Kidney (tissue), 14 donors: Measurements from ENCODE around the gene LRPAP1. TPM values are rescaled to one million over a fixed set of nuclear protein-coding genes. Genes with fewer than 3 reads are reported as not detected.

Experiments used
- DNase-seq, 5 donors: peaks; one replicate each; pipeline ENCODE4 v3.0.0-alpha.2; 2013 to 2020
- FAIRE-seq: peaks from 2 replicates; lab custom pipeline; 2012; peaks lifted over from hg19 to GRCh38; lab: Jason Lieb, UNC
- H3K27ac ChIP-seq, 2 donors: one replicate each; pipeline ENCODE4 v1.7.0; 2013; ENCODE audit warnings: low read depth in 2 of 2, low read length in 2 of 2, inconsistent platforms in 1 of 2
- H3K27me3 ChIP-seq: one replicate; pipeline ENCODE4 v1.7.1; 2013; ENCODE audit warnings: low read length, inconsistent platforms; ENCODE audit not compliant: control insufficient read depth, insufficient read depth
- H3K36me3 ChIP-seq, 3 donors: one replicate each; pipeline versions ENCODE4 v1.7.0 to v1.7.1; 2013; ENCODE audit warnings: low read length in 3 of 3, control low read depth in 1 of 3, inconsistent platforms in 1 of 3; ENCODE audit not compliant: insufficient read depth in 3 of 3, control insufficient read depth in 2 of 3
- H3K4me1 ChIP-seq, 3 donors: one replicate each; pipeline versions ENCODE4 v1.7.0 to v1.7.1; 2013; ENCODE audit warnings: low read length in 3 of 3, inconsistent platforms in 1 of 3, low read depth in 1 of 3; ENCODE audit not compliant: control insufficient read depth in 2 of 3, insufficient read depth in 2 of 3
- H3K4me3 ChIP-seq, 3 donors: one replicate each; pipeline versions ENCODE4 v1.7.0 to v1.8.1; 2013; ENCODE audit warnings: low read length in 3 of 3, control low read depth in 1 of 3, inconsistent platforms in 1 of 3
- H3K9ac ChIP-seq, 3 donors: one replicate each; pipeline versions ENCODE4 v1.7.0 to v1.7.1; 2013; ENCODE audit warnings: low read length in 3 of 3, control low read depth in 1 of 3, inconsistent platforms in 1 of 3
- H3K9me3 ChIP-seq, 3 donors: one replicate each; pipeline versions ENCODE4 v1.7.0 to v1.7.1; 2013; ENCODE audit warnings: low read length in 3 of 3, control low read depth in 1 of 3, inconsistent platforms in 1 of 3; ENCODE audit not compliant: control insufficient read depth in 2 of 3, insufficient read depth in 1 of 3
- CTCF ChIP-seq: IDR thresholded peaks from 3 replicates; pipeline ENCODE4 v1.5.1; 2012; ENCODE audit warnings: mild to moderate bottlenecking, moderate library complexity, borderline replicate concordance; ENCODE audit not compliant: insufficient read depth; ENCODE audit errors: extremely low read depth
- intact Hi-C: fragments of 100-400 bp; cut with DNase I; formaldehyde crosslinking; loops from one replicate; pipeline ENCODE4 v1.11.1; 2022
- polyA plus RNA-seq: library from polyadenylated mRNA; stranded (reverse); fragments of 350-450 nt; fragmentation: Illumina TruSeq; extraction: RNeasy Lipid Tissue Mini Kit (QIAGEN cat#74804); gene quantifications from one replicate; pipeline ENCODE4 v1.2.3, GENCODE V29; 2014; ENCODE audit warnings: low read depth, low replicate concordance; ENCODE audit not compliant: insufficient read depth
- total RNA-seq: library from RNA; stranded (reverse); fragmentation: NEBNext Ultra II Directional; extraction: Animal tissue kit (Norgen Biotek cat#: 25700); gene quantifications from one replicate; pipeline ENCODE4 v1.2.1, GENCODE V29; 2021
- donor health status: control.
- donor health status: control.
- donor health status: control.
- donor health status: control.
- donor health status: control.
- donor health status: DM: yes; HTN: yes; CAD: no.
- donor health status: Normal renal cell carcinoma (clear cell type).

The LRPAP1 gene
- total and polyA plus RNA-seq, 2 donors from 2014 or later, result 204 to 373 TPM

DNA sequence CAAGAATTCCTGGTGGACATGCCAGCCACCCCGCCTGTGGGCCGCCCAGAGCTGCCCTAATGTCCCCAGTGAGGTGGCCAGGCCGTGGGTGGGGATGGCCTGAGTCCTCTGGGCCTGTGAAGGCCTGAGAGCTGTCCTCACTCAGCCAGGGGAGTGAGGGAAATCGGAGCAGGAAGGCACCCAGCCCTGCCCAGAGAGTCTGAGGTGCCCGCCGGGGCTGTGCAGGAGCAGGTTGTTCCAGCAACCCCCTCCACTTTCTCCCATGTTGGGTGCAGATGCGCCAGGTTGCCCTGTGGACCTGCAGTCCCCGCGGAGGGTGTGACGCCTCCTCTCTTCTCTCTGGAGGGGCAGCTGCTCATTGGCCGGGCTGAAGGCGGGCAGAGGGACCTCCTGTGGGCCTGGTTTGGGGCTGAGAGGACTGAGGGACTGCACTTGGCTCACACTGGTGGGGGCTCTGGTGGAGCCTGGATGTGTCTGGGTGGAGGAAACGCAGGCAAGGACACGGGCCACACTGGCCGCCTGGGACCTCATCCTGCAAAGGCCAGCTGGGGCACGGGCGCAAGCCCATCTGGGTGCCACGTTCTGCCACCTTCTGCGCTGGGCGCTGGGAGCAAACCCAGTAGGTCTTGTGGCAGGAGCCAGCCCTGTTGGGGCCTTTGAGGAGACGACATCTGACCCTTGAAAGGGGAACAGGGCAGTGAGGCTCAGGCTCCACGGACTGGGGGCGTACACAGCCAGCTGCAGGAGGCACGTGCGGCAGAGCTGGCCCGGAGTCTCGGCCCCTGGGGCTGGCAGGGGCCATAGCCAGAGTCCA lies 55.1 kb downstream of the LRPAP1 start:
- Histone ChIP-seq H3K36me3 (no peaks in the 10 kb centered on the region), H3K4me1 (no peaks in the 10 kb centered on the region), H3K27ac (no peak overlapping the region), H3K27me3 (no peaks in the 10 kb centered on the region), H3K9ac (no peak overlapping the region), H3K9me3 (no peaks in the 10 kb centered on the region), H3K4me3 (no peak overlapping the region)
- TF ChIP-seq CTCF, result no peak
- peak in 1 of 5 donors; percentile 68 for DNase-seq
- intact Hi-C loops, result no loop called here
- FAIRE-seq, result no peak

DNA sequence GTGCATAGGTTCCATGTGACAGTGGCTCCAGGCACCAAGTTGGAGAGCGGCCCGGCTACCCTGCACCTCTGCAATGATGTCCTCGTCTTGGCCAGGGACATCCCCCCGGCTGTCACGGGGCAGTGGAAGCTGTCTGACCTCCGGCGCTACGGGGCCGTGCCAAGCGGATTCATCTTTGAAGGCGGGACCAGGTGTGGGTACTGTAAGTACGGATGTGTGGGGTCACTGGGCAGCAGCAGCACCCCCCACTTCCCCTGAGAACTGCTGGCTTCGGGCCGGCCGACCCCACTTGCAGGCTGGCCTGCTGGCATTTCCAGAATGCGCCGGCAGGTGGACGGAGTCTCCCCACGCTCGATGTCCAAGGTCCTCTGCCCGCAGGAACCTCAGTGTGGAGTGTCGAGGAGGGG lies 55.9 kb downstream of the LRPAP1 start:
- no peaks in the 10 kb centered on the region for H3K9me3 ChIP-seq
- no peak overlapping the region for H3K4me3 ChIP-seq
- no peaks in the 10 kb centered on the region for H3K36me3 ChIP-seq
- TF ChIP-seq CTCF, result no peak
- peak in 1 of 5 donors; percentile 56 for DNase-seq
- H3K4me1 ChIP-seq, result no peaks in the 10 kb centered on the region
- H3K27ac ChIP-seq, result no peak overlapping the region
- no peak overlapping the region for H3K9ac ChIP-seq
- intact Hi-C loops, result no loop called here
- no peaks in the 10 kb centered on the region for H3K27me3 ChIP-seq
- no peak for FAIRE-seq

DNA sequence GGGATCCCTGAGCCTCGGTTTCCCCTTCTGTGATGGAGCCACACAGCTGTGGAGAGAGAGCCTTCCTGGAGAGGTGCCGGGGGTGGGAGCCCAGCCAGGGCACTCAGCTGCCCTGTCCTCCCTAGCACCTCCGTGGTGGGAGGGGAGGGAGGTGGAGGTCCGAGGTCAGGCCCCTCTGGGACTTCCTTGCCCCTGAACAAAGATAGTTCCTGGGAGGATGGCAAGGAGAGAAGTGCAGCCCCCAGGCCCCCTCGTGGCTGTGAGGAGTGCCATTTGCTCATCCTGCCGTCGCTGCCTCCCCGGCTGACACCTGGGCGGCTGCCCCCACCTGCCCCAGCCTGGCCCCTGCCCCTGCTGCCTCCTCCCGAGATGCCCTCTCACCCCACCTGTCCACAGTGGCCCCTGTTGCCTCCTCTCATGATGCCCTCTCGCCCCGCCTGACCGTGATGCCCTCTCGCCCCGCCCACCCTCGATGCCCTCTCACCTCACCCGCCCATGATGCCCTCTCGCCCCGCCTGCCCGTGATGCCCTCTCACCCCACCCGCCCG lies 56.4 kb downstream of the LRPAP1 start:
- FAIRE-seq (no peak), DNase-seq (peak in 1 of 5 donors; percentile 68)
- Histone ChIP-seq H3K4me3 (no peak overlapping the region), H3K36me3 (no peaks in the 10 kb centered on the region), H3K27ac (no peak overlapping the region), H3K4me1 (no peaks in the 10 kb centered on the region), H3K9ac (no peak overlapping the region), H3K27me3 (no peaks in the 10 kb centered on the region), H3K9me3 (no peaks in the 10 kb centered on the region)
- no peak for TF ChIP-seq CTCF
- intact Hi-C loops, result no loop called here
